Caco-2 (cell line): ENCODE data around the gene MEIOB. TPM values are rescaled to one million over a fixed set of nuclear protein-coding genes. Genes with fewer than 3 reads are reported as not detected.

Source experiments
- BruUV-seq: library from RNA; stranded (reverse); fragments of 400-500 nt; replicated peaks from 2 replicates; lab custom pipeline; 2021; lab: Mats Ljungman, UMichigan
- CTCF ChIA-PET: fragments of 300-600 bp; sonication (Branson Sonifier 250); formaldehyde crosslinking; loops from one replicate; lab custom pipeline; 2022; ENCODE audit warnings: antibody characterized with exemption; lab: Charles Lee
- POLR2A ChIA-PET: fragments of 300-600 bp; sonication (Branson Sonifier 250); formaldehyde crosslinking; loops from one replicate; lab custom pipeline; 2022; ENCODE audit warnings: antibody characterized with exemption; lab: Charles Lee
- DNase-seq, 2 experiments: peaks; one replicate each; pipeline versions ENCODE4 v3.0.0 to v3.0.0-alpha.2; 2020 to 2022
- H3K27me3 ChIP-seq: replicated peaks from 2 replicates; pipeline ENCODE4 v1.6.0; 2011; ENCODE audit warnings: low read length; ENCODE audit not compliant: control insufficient read depth, insufficient read depth
- H3K36me3 ChIP-seq: 2 replicates; pipeline ENCODE4 v1.5.1; 2011; ENCODE audit warnings: low read length; ENCODE audit not compliant: control insufficient read depth, insufficient read depth
- H3K4me1 ChIP-seq: fragments of 250-450 bp; sonication (Bioruptor Pico); 2 replicates; pipeline ENCODE4 v1.5.1; 2020; ENCODE audit warnings: mild to moderate bottlenecking
- H3K4me3 ChIP-seq: 2 replicates; pipeline ENCODE4 v1.5.1; 2011; ENCODE audit warnings: low read depth, mild to moderate bottlenecking, control low read depth, low read length
- H3K9me3 ChIP-seq: fragments of 250-450 bp; sonication (Bioruptor Pico); 2 replicates; pipeline ENCODE4 v1.5.1; 2020; ENCODE audit warnings: mild to moderate bottlenecking, moderate library complexity
- H3K27ac Mint-ChIP-seq: one replicate; pipeline ENCODE4 v1.8.0; 2022; ENCODE audit warnings: mixed read lengths; ENCODE audit not compliant: unreplicated experiment
- H3K27me3 Mint-ChIP-seq: one replicate; pipeline ENCODE4 v1.8.0; 2022; ENCODE audit warnings: mixed read lengths; ENCODE audit not compliant: insufficient read depth, unreplicated experiment
- H3K36me3 Mint-ChIP-seq: one replicate; pipeline ENCODE4 v1.8.0; 2022; ENCODE audit warnings: mild to moderate bottlenecking, mixed read lengths; ENCODE audit not compliant: insufficient read depth, unreplicated experiment
- H3K4me1 Mint-ChIP-seq: one replicate; pipeline ENCODE4 v1.8.0; 2022; ENCODE audit warnings: low read depth, mixed read lengths; ENCODE audit not compliant: unreplicated experiment
- H3K4me3 Mint-ChIP-seq: one replicate; pipeline ENCODE4 v1.8.0; 2022; ENCODE audit warnings: mild to moderate bottlenecking, moderate library complexity, mixed read lengths; ENCODE audit not compliant: unreplicated experiment
- H3K9me3 Mint-ChIP-seq: one replicate; pipeline ENCODE4 v1.8.0; 2022; ENCODE audit warnings: mixed read lengths; ENCODE audit not compliant: unreplicated experiment
- intact Hi-C: fragments of 100-400 bp; cut with micrococcal nuclease; formaldehyde crosslinking; loops from one replicate; pipeline ENCODE4 v1.10.0; 2022; ENCODE audit not compliant: unreplicated experiment
- total RNA-seq: library from RNA; stranded (reverse); gene quantifications from 2 replicates; pipeline ENCODE4 v1.2.3, GENCODE V29; 2022
- TF ChIP-seq, protein P1 (sequence below), 2 experiments: fragments of 200-600 bp in 1 of 2; IDR thresholded peaks; 1 replicate in 1 of 2; 2 replicates in 1 of 2; pipeline versions ENCODE4 v1.5.1 to v1.8.0; 2011 to 2022; ENCODE audit warnings: antibody characterized with exemption in 1 of 2, control low read depth in 1 of 2, inconsistent platforms in 1 of 2, low read depth in 1 of 2, low read length in 1 of 2, mild to moderate bottlenecking in 1 of 2, moderate library complexity in 1 of 2; ENCODE audit not compliant: insufficient read depth in 1 of 2, severe bottlenecking in 1 of 2, unreplicated experiment in 1 of 2

The MEIOB gene
- total RNA-seq, 1 experiment from 2014 or later = not detected

DNA sequence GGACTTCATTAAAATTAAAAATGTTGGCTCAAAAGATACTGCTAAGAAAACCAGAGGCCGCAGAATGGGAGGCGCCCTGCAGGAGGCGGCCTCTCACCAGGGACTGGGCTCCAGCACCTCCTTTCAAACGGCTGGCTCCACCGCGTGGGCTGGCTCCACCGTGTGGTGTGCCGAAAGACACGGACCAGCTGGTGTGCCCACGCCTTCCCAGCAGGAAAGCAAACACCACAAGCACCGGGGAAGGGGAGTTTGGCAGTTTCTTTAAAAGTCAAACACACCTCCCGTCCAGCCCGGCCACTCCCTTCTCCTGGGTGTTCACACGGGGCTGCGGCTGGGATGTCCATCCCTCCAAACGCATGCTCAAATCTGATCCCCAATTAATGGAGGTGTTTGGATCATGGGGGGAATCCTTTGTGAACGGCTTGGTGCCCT lies 59.2 kb downstream of the MEIOB start:
- H3K36me3 Mint-ChIP-seq = peaks cover 22% of the 10 kb centered on the region
- no peaks in the 10 kb centered on the region for H3K4me1 ChIP-seq
- peak in 1 of 2 experiments; percentile 36 for DNase-seq
- CTCF ChIA-PET = no interaction called here
- no peaks in the 10 kb centered on the region for H3K4me1 Mint-ChIP-seq
- no peaks in the 10 kb centered on the region for H3K9me3 ChIP-seq
- POLR2A ChIA-PET = interaction anchor here (0.6 kb wide), 1 partner anchor 9 kb away, joined by 4 read pairs; no protein-coding TSS in a partner anchor
- H3K27me3 Mint-ChIP-seq = no peaks in the 10 kb centered on the region
- no peak overlapping the region for H3K4me3 ChIP-seq
- H3K9me3 Mint-ChIP-seq = no peaks in the 10 kb centered on the region
- intact Hi-C loops = no loop called here
- H3K27ac Mint-ChIP-seq = no peak overlapping the region
- no peak overlapping the region for H3K4me3 Mint-ChIP-seq
- BruUV-seq = no TSS peak
- H3K36me3 ChIP-seq = no peaks in the 10 kb centered on the region
- H3K27me3 ChIP-seq = no peaks in the 10 kb centered on the region
- TF ChIP-seq, protein P1, sequence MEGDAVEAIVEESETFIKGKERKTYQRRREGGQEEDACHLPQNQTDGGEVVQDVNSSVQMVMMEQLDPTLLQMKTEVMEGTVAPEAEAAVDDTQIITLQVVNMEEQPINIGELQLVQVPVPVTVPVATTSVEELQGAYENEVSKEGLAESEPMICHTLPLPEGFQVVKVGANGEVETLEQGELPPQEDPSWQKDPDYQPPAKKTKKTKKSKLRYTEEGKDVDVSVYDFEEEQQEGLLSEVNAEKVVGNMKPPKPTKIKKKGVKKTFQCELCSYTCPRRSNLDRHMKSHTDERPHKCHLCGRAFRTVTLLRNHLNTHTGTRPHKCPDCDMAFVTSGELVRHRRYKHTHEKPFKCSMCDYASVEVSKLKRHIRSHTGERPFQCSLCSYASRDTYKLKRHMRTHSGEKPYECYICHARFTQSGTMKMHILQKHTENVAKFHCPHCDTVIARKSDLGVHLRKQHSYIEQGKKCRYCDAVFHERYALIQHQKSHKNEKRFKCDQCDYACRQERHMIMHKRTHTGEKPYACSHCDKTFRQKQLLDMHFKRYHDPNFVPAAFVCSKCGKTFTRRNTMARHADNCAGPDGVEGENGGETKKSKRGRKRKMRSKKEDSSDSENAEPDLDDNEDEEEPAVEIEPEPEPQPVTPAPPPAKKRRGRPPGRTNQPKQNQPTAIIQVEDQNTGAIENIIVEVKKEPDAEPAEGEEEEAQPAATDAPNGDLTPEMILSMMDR (IDR thresholded peaks at IDR 0.05; ENCODE audit: insufficient read depth in 1 of 2, low read depth in 1 of 2, low read length in 1 of 2, severe bottlenecking in 1 of 2, unreplicated experiment in 1 of 2) = peak in 1 of 2 experiments; percentile 55

DNA sequence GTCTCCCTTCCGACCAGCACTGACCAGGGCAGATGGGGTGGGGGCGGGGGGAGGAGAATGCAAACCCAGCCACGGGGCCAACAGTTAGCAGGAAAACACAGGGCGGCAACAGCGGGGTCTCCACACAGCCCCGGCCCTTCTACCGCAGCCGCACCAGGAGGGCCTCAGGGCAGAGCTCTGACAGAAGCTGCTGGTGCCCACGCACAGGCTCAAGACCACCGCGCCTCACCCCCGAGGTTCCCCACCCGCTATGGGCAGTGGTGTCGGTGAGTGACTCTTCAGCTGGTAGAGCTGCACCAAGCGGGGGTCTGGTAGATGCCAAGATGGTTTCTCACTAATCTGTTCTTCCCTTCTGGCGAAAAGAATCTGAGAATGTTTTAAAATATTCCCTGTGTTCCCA lies 61.4 kb downstream of the MEIOB start:
- CTCF ChIA-PET = no interaction called here
- no peaks in the 10 kb centered on the region for H3K9me3 ChIP-seq
- Mint-ChIP-seq H3K4me1 (no peaks in the 10 kb centered on the region), H3K27me3 (no peaks in the 10 kb centered on the region), H3K36me3 (peaks cover 11% of the 10 kb centered on the region), H3K27ac (no peak overlapping the region), H3K9me3 (no peaks in the 10 kb centered on the region), H3K4me3 (no peak overlapping the region)
- intact Hi-C loops = no loop called here
- H3K4me1 ChIP-seq = no peaks in the 10 kb centered on the region
- POLR2A ChIA-PET = no interaction called here
- H3K36me3 ChIP-seq = no peaks in the 10 kb centered on the region
- no peak for DNase-seq
- H3K4me3 ChIP-seq = no peak overlapping the region
- H3K27me3 ChIP-seq = no peaks in the 10 kb centered on the region
- BruUV-seq = no TSS peak
- TF ChIP-seq, protein P1 (IDR thresholded peaks at IDR 0.05; ENCODE audit: insufficient read depth in 1 of 2, low read depth in 1 of 2, low read length in 1 of 2, severe bottlenecking in 1 of 2, unreplicated experiment in 1 of 2) = no peak

DNA sequence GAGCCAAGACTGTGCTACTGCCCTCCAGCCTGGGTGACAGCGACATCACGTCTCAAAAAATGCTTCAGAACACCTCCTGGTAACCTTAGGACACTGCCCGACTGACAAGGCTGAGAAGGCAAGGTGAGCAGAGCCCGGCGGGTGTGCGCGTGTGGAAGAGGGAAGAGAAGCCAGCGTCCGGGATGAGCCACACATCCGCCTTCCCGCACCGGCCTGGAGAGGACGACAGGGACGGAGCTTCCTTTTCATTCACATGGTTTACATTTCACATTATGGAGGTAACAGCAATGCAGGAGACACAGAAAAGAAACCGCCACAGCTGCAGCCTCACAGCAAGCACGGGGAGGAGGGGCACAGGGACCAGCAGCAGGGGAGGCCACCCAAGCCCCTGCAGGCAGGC lies 61.9 kb downstream of the MEIOB start:
- Mint-ChIP-seq H3K27ac (no peak overlapping the region), H3K4me3 (no peak overlapping the region), H3K4me1 (no peaks in the 10 kb centered on the region), H3K27me3 (no peaks in the 10 kb centered on the region), H3K9me3 (no peaks in the 10 kb centered on the region), H3K36me3 (peaks cover 7% of the 10 kb centered on the region)
- ChIA-PET CTCF (no interaction called here), POLR2A (no interaction called here)
- intact Hi-C loops = no loop called here
- TF ChIP-seq, protein P1 (IDR thresholded peaks at IDR 0.05; ENCODE audit: insufficient read depth in 1 of 2, low read depth in 1 of 2, low read length in 1 of 2, severe bottlenecking in 1 of 2, unreplicated experiment in 1 of 2) = no peak
- DNase-seq = no peak
- H3K36me3 ChIP-seq = no peaks in the 10 kb centered on the region
- no TSS peak for BruUV-seq
- H3K27me3 ChIP-seq = no peaks in the 10 kb centered on the region
- H3K4me3 ChIP-seq = no peak overlapping the region
- H3K9me3 ChIP-seq = no peaks in the 10 kb centered on the region
- no peaks in the 10 kb centered on the region for H3K4me1 ChIP-seq
